ENCODE results near the gene FAM229A. TPM values are rescaled to one million over a fixed set of nuclear protein-coding genes. Genes with fewer than 3 reads are reported as not detected.

The FAM229A gene
- total and polyA plus RNA-seq, 9 of the 15 experiments (the other 6 are each of a cell fraction or from before 2014, with no cell fraction given) = 0.04 to 21.6 (median 7.4) TPM

DNA sequence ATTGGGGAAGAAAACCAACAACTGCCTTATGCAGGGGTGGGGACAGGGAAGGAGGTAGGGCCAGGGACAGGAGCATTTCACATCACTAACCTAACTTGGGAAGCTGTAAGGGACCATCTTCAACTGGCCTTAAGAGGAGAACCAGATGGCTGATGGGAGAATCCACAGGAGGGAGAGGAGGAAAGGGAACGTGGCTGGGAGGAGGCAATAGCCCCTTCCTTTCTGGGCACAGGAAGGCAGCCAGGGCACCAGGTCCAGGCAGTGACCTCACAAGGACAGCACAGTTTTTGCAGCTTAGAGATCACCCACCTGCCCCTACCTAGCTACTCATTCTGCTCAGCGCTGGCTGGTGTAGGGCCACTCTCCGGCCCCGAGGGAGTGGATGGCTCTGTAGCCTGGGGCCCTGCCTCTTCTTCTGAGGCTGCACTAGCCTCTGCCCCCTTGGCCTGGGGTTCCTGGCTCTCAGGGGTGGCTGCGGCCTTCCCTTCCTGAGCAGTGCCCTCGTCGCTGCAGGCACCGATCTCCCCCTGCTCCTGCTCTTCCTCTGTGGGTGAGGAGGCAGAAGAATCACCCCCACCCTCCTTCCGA, 27.9 kb downstream of the FAM229A start (continued):
- TF ChIP-seq CEBPG (CRISPR knock-in tag; IDR thresholded peaks at IDR 0.05) (no peak), CEBPG (tag; conservative IDR thresholded peaks at IDR 0.05 in 1 of 2, IDR thresholded peaks at IDR 0.05 in 1 of 2) (no peak), STAT5A (IDR thresholded peaks at IDR 0.05; ENCODE audit: borderline replicate concordance, low read length) (no peak), KAT8 (IDR thresholded peaks at IDR 0.05; ENCODE audit: low read depth) (no peak), ZNF431 (CRISPR knock-in tag; IDR thresholded peaks at IDR 0.05) (0 out of 2 replicates have a peak, but pooled peaks have one; percentile 21)
- TF ChIP-seq, protein P1, sequence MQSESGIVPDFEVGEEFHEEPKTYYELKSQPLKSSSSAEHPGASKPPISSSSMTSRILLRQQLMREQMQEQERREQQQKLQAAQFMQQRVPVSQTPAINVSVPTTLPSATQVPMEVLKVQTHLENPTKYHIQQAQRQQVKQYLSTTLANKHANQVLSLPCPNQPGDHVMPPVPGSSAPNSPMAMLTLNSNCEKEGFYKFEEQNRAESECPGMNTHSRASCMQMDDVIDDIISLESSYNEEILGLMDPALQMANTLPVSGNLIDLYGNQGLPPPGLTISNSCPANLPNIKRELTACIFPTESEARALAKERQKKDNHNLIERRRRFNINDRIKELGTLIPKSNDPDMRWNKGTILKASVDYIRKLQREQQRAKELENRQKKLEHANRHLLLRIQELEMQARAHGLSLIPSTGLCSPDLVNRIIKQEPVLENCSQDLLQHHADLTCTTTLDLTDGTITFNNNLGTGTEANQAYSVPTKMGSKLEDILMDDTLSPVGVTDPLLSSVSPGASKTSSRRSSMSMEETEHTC (IDR thresholded peaks at IDR 0.05) = no peak

GRCh38 chr1:32333251-32333963, 28.9 kb downstream of the FAM229A start:
- Histone ChIP-seq H3K27me3 (ENCODE audit: control insufficient read depth in 2 of 2, insufficient read depth in 2 of 2, low read length in 2 of 2) (no peaks in the 10 kb centered on the region), H3K4me1 (replicated peaks in 1 of 2; ENCODE audit: control insufficient read depth in 2 of 2, insufficient read depth in 2 of 2, low read length in 2 of 2) (peaks cover 20 to 40% of the 10 kb centered on the region in 2 experiments), H4K20me1 (replicated peaks; ENCODE audit: control insufficient read depth, insufficient read depth, low read length) (peaks cover 17% of the 10 kb centered on the region; the same call in 1 of the 2 replicates), H3K79me2 (ENCODE audit: control insufficient read depth, insufficient read depth, low read length) (peaks cover 27% of the 10 kb centered on the region), H3K36me3 (ENCODE audit: control insufficient read depth, insufficient read depth, low read length) (peaks cover 66% of the 10 kb centered on the region), H2AFZ (ENCODE audit: low read depth, low read length) (no peak overlapping the region), H3K9ac (ENCODE audit: insufficient read depth in 1 of 2, low read depth in 2 of 2, low read length in 2 of 2) (no peak overlapping the region), H3K4me3 (no peak overlapping the region; the same call in 1 of the 2 replicates), H3K4me2 (ENCODE audit: insufficient read depth, low read length) (no peak overlapping the region; the same call in 1 of the 2 replicates), H3K9me3 (replicated peaks; ENCODE audit: control insufficient read depth, insufficient read depth, low read depth, low read length) (no peaks in the 10 kb centered on the region), H3K27ac (ENCODE audit: extremely low read depth, low read depth, low read length) (0 out of 3 replicates have a peak overlapping the region, but pooled peaks have one; percentile 20), H3K9me1 (ENCODE audit: control insufficient read depth, insufficient read depth, low read length) (peaks cover 6% of the 10 kb centered on the region)
- ATAC-seq = no peak
- CTCF ChIA-PET (ENCODE audit: low intra/inter-chr PET ratio) = no interaction called here
- WGBS (ENCODE audit: insufficient coverage, low coverage, missing lambda C conversion rate) = 71% methylated on average over 3 of the region's 3 CpGs
- DNase-seq (ENCODE audit: extremely low read depth in 1 of 4, low spot score in 3 of 4) = no peak
- TF ChIP-seq POLR2AphosphoS5 (IDR thresholded peaks at IDR 0.05; ENCODE audit: control insufficient read depth, insufficient read depth, low read depth, low read length) = peak; percentile 10; the same call in 1 of the 2 replicates
- 0 out of 2 replicates have a peak, but pooled peaks have one; percentile 25 for TF ChIP-seq POLR2H (tag; IDR thresholded peaks at IDR 0.05; ENCODE audit: low read depth)
- TF ChIP-seq POLR2A (conservative IDR thresholded peaks at IDR 0.05) = peak; percentile 25
- 0 out of 2 replicates have a peak, but pooled peaks have one; percentile 51 for TF ChIP-seq POLR2AphosphoS2 (IDR thresholded peaks at IDR 0.05; ENCODE audit: low read length)
- TF ChIP-seq SRSF1 (IDR thresholded peaks at IDR 0.05; ENCODE audit: low read depth, low read length) = no peak
- peak; percentile 28 for TF ChIP-seq PML (IDR thresholded peaks at IDR 0.05; ENCODE audit: low read length)
- TF ChIP-seq, protein P2, sequence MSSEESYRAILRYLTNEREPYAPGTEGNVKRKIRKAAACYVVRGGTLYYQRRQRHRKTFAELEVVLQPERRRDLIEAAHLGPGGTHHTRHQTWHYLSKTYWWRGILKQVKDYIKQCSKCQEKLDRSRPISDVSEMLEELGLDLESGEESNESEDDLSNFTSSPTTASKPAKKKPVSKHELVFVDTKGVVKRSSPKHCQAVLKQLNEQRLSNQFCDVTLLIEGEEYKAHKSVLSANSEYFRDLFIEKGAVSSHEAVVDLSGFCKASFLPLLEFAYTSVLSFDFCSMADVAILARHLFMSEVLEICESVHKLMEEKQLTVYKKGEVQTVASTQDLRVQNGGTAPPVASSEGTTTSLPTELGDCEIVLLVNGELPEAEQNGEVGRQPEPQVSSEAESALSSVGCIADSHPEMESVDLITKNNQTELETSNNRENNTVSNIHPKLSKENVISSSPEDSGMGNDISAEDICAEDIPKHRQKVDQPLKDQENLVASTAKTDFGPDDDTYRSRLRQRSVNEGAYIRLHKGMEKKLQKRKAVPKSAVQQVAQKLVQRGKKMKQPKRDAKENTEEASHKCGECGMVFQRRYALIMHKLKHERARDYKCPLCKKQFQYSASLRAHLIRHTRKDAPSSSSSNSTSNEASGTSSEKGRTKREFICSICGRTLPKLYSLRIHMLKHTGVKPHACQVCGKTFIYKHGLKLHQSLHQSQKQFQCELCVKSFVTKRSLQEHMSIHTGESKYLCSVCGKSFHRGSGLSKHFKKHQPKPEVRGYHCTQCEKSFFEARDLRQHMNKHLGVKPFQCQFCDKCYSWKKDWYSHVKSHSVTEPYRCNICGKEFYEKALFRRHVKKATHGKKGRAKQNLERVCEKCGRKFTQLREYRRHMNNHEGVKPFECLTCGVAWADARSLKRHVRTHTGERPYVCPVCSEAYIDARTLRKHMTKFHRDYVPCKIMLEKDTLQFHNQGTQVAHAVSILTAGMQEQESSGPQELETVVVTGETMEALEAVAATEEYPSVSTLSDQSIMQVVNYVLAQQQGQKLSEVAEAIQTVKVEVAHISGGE (CRISPR knock-in tag; IDR thresholded peaks at IDR 0.05) = no peak
- TF ChIP-seq SIN3A (IDR thresholded peaks at IDR 0.05; ENCODE audit: borderline replicate concordance in 2 of 2, control insufficient read depth in 1 of 2, low read depth in 2 of 2, low read length in 2 of 2) = 0 out of 4 replicates have a peak, but pooled peaks of 1 of the 2 experiments have one; percentile 22
- intact Hi-C loops (cut with micrococcal nuclease) = no loop called here
- no peak for FAIRE-seq
- POLR2A ChIA-PET = interaction anchor here (0.6 to 5.9 kb wide), 23 partner anchors 12 to 204 kb away, joined by 3 to 75 read pairs (median 4); partner anchors contain the start of genes BSDC1, CCDC28B and TXLNA
- in situ Hi-C loops (cut with MboI) = no loop called here
- TSS peak; percentile 66 for BruUV-seq (replicated peaks)

All from K562 (cell line).